HEK293 (cell line): ENCODE results near the gene ZSCAN2.

Experiments
- CTCF ChIA-PET: fragments of 350-600 bp; formaldehyde crosslinking; extraction: SDS; loops from one replicate; lab custom pipeline; 2021; ENCODE audit warnings: antibody characterized with exemption; lab: Yijun Ruan, JAX
- POLR2A ChIA-PET: fragments of 300-600 bp; formaldehyde crosslinking; extraction: SDS; loops from one replicate; lab custom pipeline; 2020; ENCODE audit warnings: antibody characterized with exemption, inconsistent platforms; lab: Yijun Ruan, JAX
- H3K27ac ChIP-seq: fragments of 200-500 bp; sonication (Bioruptor generic); 2 replicates; pipeline ENCODE4 v1.5.1; 2014; ENCODE audit warnings: low read depth, low read length, control low read depth, inconsistent platforms; ENCODE audit errors: extremely low read depth
- H3K36me3 ChIP-seq, 2 experiments: fragments of 200-500 bp in 1 of 2; sonication (Bioruptor generic) in 1 of 2; 1 replicate in 1 of 2; 2 replicates in 1 of 2; pipeline ENCODE4 v1.5.1; 2014 to 2017; ENCODE audit warnings: inconsistent platforms in 2 of 2, low read length in 2 of 2; ENCODE audit not compliant: control insufficient read depth in 2 of 2, insufficient read depth in 1 of 2
- H3K4me1 ChIP-seq: fragments of 200-500 bp; sonication (Bioruptor generic); 2 replicates; pipeline ENCODE4 v1.5.1; 2014; ENCODE audit warnings: mild to moderate bottlenecking, low read length, inconsistent platforms; ENCODE audit not compliant: control insufficient read depth, insufficient read depth
- H3K4me3 ChIP-seq: 2 replicates; pipeline ENCODE4 v1.5.1; 2011; ENCODE audit warnings: low read depth, mild to moderate bottlenecking, control low read depth, low read length, moderate library complexity
- H3K9me3 ChIP-seq: fragments of 200-500 bp; sonication (Bioruptor generic); 2 replicates; pipeline ENCODE4 v1.5.1; 2014; ENCODE audit warnings: low read depth, low read length, inconsistent platforms; ENCODE audit not compliant: control insufficient read depth, insufficient read depth
- GFI1B ChIP-seq: fragments of 450-650 bp; formaldehyde crosslinking; IDR thresholded peaks from 2 replicates; pipeline ENCODE4 v1.5.1; 2016; ENCODE audit warnings: missing biosample characterization, missing genetic modification characterization
- GLI4 ChIP-seq: fragments of 450-650 bp; formaldehyde crosslinking; IDR thresholded peaks from 2 replicates; pipeline ENCODE4 v1.5.1; 2016; ENCODE audit warnings: missing biosample characterization, missing genetic modification characterization
- HOXA7 ChIP-seq: sonication (generic); formaldehyde crosslinking; IDR thresholded peaks from 2 replicates; pipeline ENCODE4 v1.8.1; 2022; ENCODE audit warnings: missing genetic modification reagents, borderline replicate concordance
- IKZF3 ChIP-seq: fragments of 450-650 bp; IDR thresholded peaks from 2 replicates; pipeline ENCODE4 v1.5.0; 2018; ENCODE audit warnings: missing biosample characterization, mild to moderate bottlenecking, missing genetic modification characterization, moderate library complexity
- OSR2 ChIP-seq: fragments of 450-650 bp; formaldehyde crosslinking; IDR thresholded peaks from 2 replicates; pipeline ENCODE4 v1.5.1; 2016; ENCODE audit warnings: missing biosample characterization, missing genetic modification characterization
- OVOL3 ChIP-seq: fragments of 450-650 bp; formaldehyde crosslinking; IDR thresholded peaks from 2 replicates; pipeline ENCODE4 v1.5.1; 2016; ENCODE audit warnings: missing biosample characterization, missing genetic modification characterization
- ZBTB20 ChIP-seq: fragments of 450-650 bp; formaldehyde crosslinking; IDR thresholded peaks from 2 replicates; pipeline ENCODE4 v1.5.1; 2016; ENCODE audit warnings: missing biosample characterization, missing genetic modification characterization
- ZBTB48 ChIP-seq: fragments of 450-650 bp; formaldehyde crosslinking; IDR thresholded peaks from 2 replicates; pipeline ENCODE4 v1.5.1; 2016; ENCODE audit warnings: missing biosample characterization, missing genetic modification characterization
- ZFP3 ChIP-seq: fragments of 450-650 bp; formaldehyde crosslinking; IDR thresholded peaks from 2 replicates; pipeline ENCODE4 v1.5.1; 2016; ENCODE audit warnings: low read depth, missing biosample characterization, missing genetic modification characterization
- ZNF112 ChIP-seq: fragments of 450-650 bp; formaldehyde crosslinking; IDR thresholded peaks from 2 replicates; pipeline ENCODE4 v1.5.0; 2017; ENCODE audit warnings: missing biosample characterization, missing genetic modification characterization
- ZNF121 ChIP-seq: fragments of 450-650 bp; formaldehyde crosslinking; IDR thresholded peaks from 2 replicates; pipeline ENCODE4 v1.5.1; 2016; ENCODE audit warnings: missing biosample characterization, missing genetic modification characterization
- ZNF2 ChIP-seq: fragments of 450-650 bp; formaldehyde crosslinking; IDR thresholded peaks from 2 replicates; pipeline ENCODE4 v1.5.1; 2016; ENCODE audit warnings: missing biosample characterization, missing genetic modification characterization
- ZNF214 ChIP-seq: fragments of 450-650 bp; formaldehyde crosslinking; IDR thresholded peaks from 2 replicates; pipeline ENCODE4 v1.5.1; 2017; ENCODE audit warnings: missing biosample characterization, mild to moderate bottlenecking, missing genetic modification characterization, borderline replicate concordance
- ZNF266 ChIP-seq: fragments of 450-650 bp; formaldehyde crosslinking; IDR thresholded peaks from 2 replicates; pipeline ENCODE4 v1.5.1; 2016; ENCODE audit warnings: missing biosample characterization, missing genetic modification characterization, low read depth
- ZNF311 ChIP-seq: fragments of 450-650 bp; formaldehyde crosslinking; IDR thresholded peaks from 2 replicates; pipeline ENCODE4 v1.5.1; 2017; ENCODE audit warnings: missing biosample characterization, missing genetic modification characterization, borderline replicate concordance
- ZNF324 ChIP-seq: fragments of 450-650 bp; formaldehyde crosslinking; IDR thresholded peaks from 2 replicates; pipeline ENCODE4 v1.5.1; 2016; ENCODE audit warnings: missing biosample characterization, missing genetic modification characterization
- ZNF501 ChIP-seq: fragments of 450-650 bp; formaldehyde crosslinking; IDR thresholded peaks from 2 replicates; pipeline ENCODE4 v1.5.1; 2016; ENCODE audit warnings: missing biosample characterization, missing genetic modification characterization
- ZNF658 ChIP-seq: fragments of 450-650 bp; formaldehyde crosslinking; IDR thresholded peaks from 2 replicates; pipeline ENCODE4; 2016; ENCODE audit warnings: missing biosample characterization, missing genetic modification characterization
- ZNF707 ChIP-seq: fragments of 450-650 bp; formaldehyde crosslinking; IDR thresholded peaks from 2 replicates; pipeline ENCODE4 v1.5.1; 2016; ENCODE audit warnings: missing biosample characterization, missing genetic modification characterization
- ZNF785 ChIP-seq: fragments of 450-650 bp; formaldehyde crosslinking; IDR thresholded peaks from 2 replicates; pipeline ENCODE4 v1.5.1; 2016; ENCODE audit warnings: missing biosample characterization, missing genetic modification characterization
- ZNF837 ChIP-seq: fragments of 450-650 bp; formaldehyde crosslinking; IDR thresholded peaks from 2 replicates; pipeline ENCODE4 v1.5.1; 2016; ENCODE audit warnings: missing biosample characterization, missing genetic modification characterization
- TF ChIP-seq, protein P1 (sequence below): fragments of 450-650 bp; formaldehyde crosslinking; IDR thresholded peaks from 2 replicates; pipeline ENCODE4 v1.5.1; 2017; ENCODE audit warnings: missing biosample characterization, missing genetic modification characterization

Gene ZSCAN2

DNA sequence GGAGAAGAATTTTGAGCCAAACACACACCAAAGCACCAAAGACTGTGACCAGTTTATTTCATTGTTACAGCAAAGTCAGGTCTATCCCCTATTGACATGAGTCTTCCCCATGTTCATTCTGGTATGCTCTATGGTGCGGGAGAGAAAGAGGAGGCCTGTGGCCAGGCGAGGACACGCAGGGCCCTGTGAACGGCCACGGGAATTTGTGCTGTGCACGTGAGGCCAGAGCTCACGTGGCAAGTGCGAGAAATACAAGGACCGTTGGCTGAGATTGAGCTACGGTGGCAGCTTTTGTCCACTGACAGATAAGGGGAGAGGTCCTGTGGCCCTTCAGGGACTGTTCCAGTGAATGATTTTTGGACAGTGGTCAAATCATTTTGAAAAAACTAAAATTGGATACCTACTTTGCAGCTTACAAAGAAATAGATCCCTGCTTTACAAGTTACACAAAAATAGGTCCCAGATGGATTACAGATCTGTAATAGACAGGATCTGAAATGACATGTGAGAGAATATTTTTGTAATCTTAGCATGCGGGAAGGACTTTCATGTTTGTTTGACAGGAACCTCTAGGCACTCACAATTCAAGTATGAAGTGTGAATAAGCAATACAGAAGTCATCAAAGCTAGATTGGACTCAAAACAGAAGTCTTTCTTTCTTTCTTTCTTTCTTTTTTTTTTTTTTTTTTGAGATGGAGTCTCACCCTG, 9.2 kb downstream of the ZSCAN2 start:
- H3K9me3 ChIP-seq = no peaks in the 10 kb centered on the region
- no peak overlapping the region for H3K4me3 ChIP-seq
- ChIA-PET POLR2A (no interaction called here), CTCF (interaction anchor here (2.2 kb wide), 1 partner anchor 10 kb away, joined by 14 read pairs; the partner anchor contains the start of gene ZSCAN2)
- H3K27ac ChIP-seq = no peak overlapping the region
- no peak for TF ChIP-seq OSR2 (tag by site-specific recombination)
- TF ChIP-seq ZNF266 (tag by site-specific recombination) = no peak
- TF ChIP-seq ZFP3 = no peak
- TF ChIP-seq ZNF214 (tag by site-specific recombination) = no peak
- TF ChIP-seq ZNF324 = no peak
- no peak for TF ChIP-seq ZNF121 (tag by site-specific recombination)
- no peak for TF ChIP-seq ZNF311 (tag by site-specific recombination)
- TF ChIP-seq ZBTB48 (tag by site-specific recombination) = no peak
- TF ChIP-seq IKZF3 (tag by site-specific recombination) = no peak
- TF ChIP-seq, protein P1, sequence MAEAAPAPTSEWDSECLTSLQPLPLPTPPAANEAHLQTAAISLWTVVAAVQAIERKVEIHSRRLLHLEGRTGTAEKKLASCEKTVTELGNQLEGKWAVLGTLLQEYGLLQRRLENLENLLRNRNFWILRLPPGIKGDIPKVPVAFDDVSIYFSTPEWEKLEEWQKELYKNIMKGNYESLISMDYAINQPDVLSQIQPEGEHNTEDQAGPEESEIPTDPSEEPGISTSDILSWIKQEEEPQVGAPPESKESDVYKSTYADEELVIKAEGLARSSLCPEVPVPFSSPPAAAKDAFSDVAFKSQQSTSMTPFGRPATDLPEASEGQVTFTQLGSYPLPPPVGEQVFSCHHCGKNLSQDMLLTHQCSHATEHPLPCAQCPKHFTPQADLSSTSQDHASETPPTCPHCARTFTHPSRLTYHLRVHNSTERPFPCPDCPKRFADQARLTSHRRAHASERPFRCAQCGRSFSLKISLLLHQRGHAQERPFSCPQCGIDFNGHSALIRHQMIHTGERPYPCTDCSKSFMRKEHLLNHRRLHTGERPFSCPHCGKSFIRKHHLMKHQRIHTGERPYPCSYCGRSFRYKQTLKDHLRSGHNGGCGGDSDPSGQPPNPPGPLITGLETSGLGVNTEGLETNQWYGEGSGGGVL (tag by site-specific recombination) = no peak
- TF ChIP-seq OVOL3 = no peak
- no peak for TF ChIP-seq GFI1B (tag by site-specific recombination)
- no peak for TF ChIP-seq ZNF501 (tag by site-specific recombination)
- TF ChIP-seq HOXA7 (CRISPR knock-in tag) = no peak
- no peak for TF ChIP-seq ZBTB20 (tag by site-specific recombination)
- TF ChIP-seq ZNF837 (tag by site-specific recombination) = no peak
- peaks cover 18 to 34% of the 10 kb centered on the region in 2 experiments; a peak in 2 of 3 replicates for H3K36me3 ChIP-seq
- no peaks in the 10 kb centered on the region; the same call in 1 of the 2 replicates for H3K4me1 ChIP-seq

DNA sequence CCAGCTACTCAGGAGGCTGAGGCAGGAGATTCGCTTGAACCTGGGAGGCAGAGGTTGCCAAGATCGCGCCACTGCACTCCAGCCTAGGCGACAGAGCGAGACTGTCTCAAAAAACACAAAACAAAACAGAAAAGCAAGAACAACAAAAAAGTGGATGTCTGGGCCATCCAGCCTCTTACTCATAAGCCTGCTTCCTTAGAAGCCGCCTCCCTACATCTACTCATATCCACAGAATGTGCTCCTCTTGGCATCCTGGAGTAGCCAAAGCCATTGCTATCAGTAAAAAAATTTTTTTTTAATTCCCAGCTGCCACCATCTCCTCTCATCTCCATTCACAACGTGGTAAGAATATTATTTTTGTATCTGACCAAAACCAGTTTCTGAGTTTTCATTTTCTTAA, 10.8 kb downstream of the ZSCAN2 start:
- TF ChIP-seq GLI4 (no peak), ZNF707 (tag by site-specific recombination) (no peak), ZNF658 (tag by site-specific recombination) (no peak)
- peaks cover 11 to 18% of the 10 kb centered on the region in 2 experiments; a peak in 2 of 3 replicates for H3K36me3 ChIP-seq
- H3K9me3 ChIP-seq = no peaks in the 10 kb centered on the region
- POLR2A ChIA-PET = no interaction called here
- no peaks in the 10 kb centered on the region for H3K4me1 ChIP-seq
- CTCF ChIA-PET = no interaction called here
- H3K27ac ChIP-seq = 0 out of 2 replicates have a peak overlapping the region, but pooled peaks have one; percentile 1
- no peak overlapping the region for H3K4me3 ChIP-seq

DNA sequence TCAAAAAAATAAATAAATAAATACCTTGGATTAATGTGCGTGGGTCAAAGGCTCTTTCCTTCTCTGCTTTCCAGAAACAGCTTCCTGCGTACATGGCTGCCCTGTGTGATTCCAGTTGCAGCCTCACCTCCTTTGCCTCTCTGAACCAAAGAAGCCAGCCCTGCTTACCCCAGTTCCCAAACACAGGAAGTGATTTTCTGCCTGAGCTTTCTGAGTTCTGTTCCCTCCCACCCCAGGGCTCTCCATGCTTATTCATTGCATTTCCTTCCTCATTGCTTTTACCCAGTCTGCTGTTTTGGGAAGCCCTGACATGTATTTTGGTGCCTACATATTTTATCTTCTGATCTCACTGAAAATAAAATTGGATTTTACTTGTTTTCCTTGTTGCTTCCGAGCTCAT, 15.4 kb downstream of the ZSCAN2 start:
- Histone ChIP-seq H3K9me3 (no peaks in the 10 kb centered on the region), H3K36me3 (peaks cover 3 to 8% of the 10 kb centered on the region in 2 experiments; a peak in 2 of 3 replicates), H3K27ac (no peak overlapping the region), H3K4me3 (no peak overlapping the region), H3K4me1 (no peaks in the 10 kb centered on the region)
- TF ChIP-seq ZNF785 (tag by site-specific recombination) (no peak), ZNF112 (tag by site-specific recombination) (no peak), ZNF2 (no peak)
- ChIA-PET CTCF (interaction anchor here (0.6 kb wide), 1 partner anchor 45 kb away, joined by 3 read pairs; no protein-coding TSS in a partner anchor), POLR2A (no interaction called here)
